Neural progenitor cell (in vitro differentiated cells): Measurements from ENCODE around the gene WIPF2. TPM values are rescaled to one million over a fixed set of nuclear protein-coding genes. Genes with fewer than 3 reads are reported as not detected.
"Not testable (repeated sequence)": the region's sequence is repeated elsewhere in the genome, so short reads cannot be mapped to it uniquely, and the experiment has no call there.

Source experiments
- DNase-seq: peaks from one replicate; pipeline ENCODE4 v3.0.0-alpha.2; 2016; ENCODE audit warnings: low spot score
- H2AFZ ChIP-seq: fragments of 200-600 bp; sonication (generic); replicated peaks from 2 replicates; pipeline ENCODE4 v1.6.1; 2016; ENCODE audit warnings: antibody characterized with exemption
- H3F3A ChIP-seq: fragments of 200-600 bp; sonication (generic); 2 replicates; pipeline ENCODE4 v1.6.1; 2016; ENCODE audit warnings: antibody characterized with exemption, low read depth
- H3K27ac ChIP-seq: fragments of 200-600 bp; sonication (generic); 2 replicates; pipeline ENCODE4 v1.5.1; 2016; ENCODE audit warnings: mild to moderate bottlenecking
- H3K27me3 ChIP-seq: fragments of 200-600 bp; sonication (generic); 2 replicates; pipeline ENCODE4 v1.6.1; 2016; ENCODE audit warnings: mild to moderate bottlenecking, moderate library complexity
- H3K36me3 ChIP-seq: fragments of 200-600 bp; sonication (generic); 2 replicates; pipeline ENCODE4 v1.5.1; 2016
- H3K4me1 ChIP-seq: fragments of 200-600 bp; sonication (generic); 2 replicates; pipeline ENCODE4 v1.6.1; 2016; ENCODE audit warnings: mixed run types
- H3K4me2 ChIP-seq: fragments of 200-600 bp; sonication (generic); 2 replicates; pipeline ENCODE4 v1.6.1; 2016
- H3K4me3 ChIP-seq: fragments of 200-600 bp; sonication (generic); 2 replicates; pipeline ENCODE4 v1.5.1; 2016
- H3K79me2 ChIP-seq: fragments of 200-600 bp; sonication (generic); 2 replicates; pipeline ENCODE4 v1.6.1; 2016; ENCODE audit warnings: low read depth
- H3K9ac ChIP-seq: fragments of 200-600 bp; sonication (generic); 2 replicates; pipeline ENCODE4 v1.6.1; 2016
- H3K9me3 ChIP-seq: fragments of 200-600 bp; sonication (generic); 2 replicates; pipeline ENCODE4 v1.5.1; 2016; ENCODE audit warnings: low read depth
- H4K20me1 ChIP-seq: fragments of 200-600 bp; sonication (generic); 2 replicates; pipeline ENCODE4 v1.6.1; 2016; ENCODE audit warnings: low read depth
- H3K27ac Mint-ChIP-seq: 3 replicates; pipeline ENCODE4 v1.8.0; 2021; ENCODE audit warnings: mixed read lengths
- H3K27me3 Mint-ChIP-seq: 2 replicates; pipeline ENCODE4 v1.8.0; 2022; ENCODE audit warnings: low read depth, mild to moderate bottlenecking, inconsistent platforms, moderate library complexity, mixed read lengths; ENCODE audit not compliant: insufficient read depth
- H3K36me3 Mint-ChIP-seq: 3 replicates; pipeline ENCODE4 v1.8.0; 2021; ENCODE audit warnings: mixed read lengths
- H3K4me1 Mint-ChIP-seq: 3 replicates; pipeline ENCODE4 v1.8.0; 2021; ENCODE audit warnings: mixed read lengths
- H3K4me3 Mint-ChIP-seq: 3 replicates; pipeline ENCODE4 v1.8.0; 2021; ENCODE audit warnings: mild to moderate bottlenecking, moderate library complexity, mixed read lengths
- H3K9me3 Mint-ChIP-seq: 3 replicates; pipeline ENCODE4 v1.8.0; 2020; ENCODE audit warnings: mixed read lengths
- EZH2 ChIP-seq: fragments of 200-600 bp; sonication (generic); IDR thresholded peaks from 2 replicates; pipeline ENCODE4 v1.6.1; 2017; ENCODE audit warnings: antibody characterized with exemption, mild to moderate bottlenecking, moderate library complexity
- EZH2phosphoT487 ChIP-seq: fragments of 200-600 bp; sonication (generic); IDR thresholded peaks from 2 replicates; pipeline ENCODE4 v1.6.1; 2017; ENCODE audit warnings: antibody characterized with exemption
- total RNA-seq: library from RNA; depleted of rRNA; stranded (reverse); fragments of >200 nt; gene quantifications from 2 replicates; pipeline ENCODE4 v1.2.3, GENCODE V29; 2015; ENCODE audit warnings: low replicate concordance
- TF ChIP-seq, protein P1 (sequence below): fragments of 200-600 bp; sonication (generic); IDR thresholded peaks from 2 replicates; pipeline ENCODE4 v1.5.1; 2017; ENCODE audit warnings: antibody characterized with exemption, mild to moderate bottlenecking

Gene WIPF2
- total RNA-seq, 1 donor from 2014 or later = 6.8 TPM

- H3K4me1 ChIP-seq = peaks cover 4% of the 10 kb centered on the region
- H2AFZ ChIP-seq = no peak overlapping the region
Observed at GRCh38 chr17:40197550-40197949, 21.6 kb upstream of the WIPF2 start.

DNA sequence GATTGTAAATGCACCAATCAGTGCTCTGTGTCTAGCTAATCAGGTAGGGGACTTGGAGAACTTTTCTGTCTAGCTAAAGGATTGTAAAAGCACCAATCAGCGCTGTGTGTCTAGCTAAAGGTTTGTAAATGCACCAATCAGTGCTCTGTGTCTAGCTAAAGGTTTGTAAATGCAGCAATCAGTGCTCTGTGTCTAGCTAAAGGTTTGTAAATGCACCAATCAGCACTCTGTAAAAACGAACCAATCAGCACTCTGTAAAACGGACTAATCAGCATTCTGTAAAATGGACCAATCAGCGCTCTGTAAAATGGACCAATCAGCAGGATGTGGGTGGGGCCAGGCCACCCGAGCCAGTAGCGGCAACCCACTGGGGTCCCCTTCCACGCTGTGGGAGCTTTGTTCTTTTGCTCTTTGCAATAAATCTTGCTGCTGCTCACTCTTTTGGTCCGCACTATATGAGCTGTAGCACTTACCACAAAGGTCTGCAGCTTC is 21.1 kb upstream of the WIPF2 start:
- H3F3A ChIP-seq, H3K27me3 ChIP-seq, H3K9ac ChIP-seq, H3K27me3 Mint-ChIP-seq, H3K4me3 ChIP-seq, H2AFZ ChIP-seq, H3K79me2 ChIP-seq, H4K20me1 ChIP-seq, H3K27ac ChIP-seq, H3K9me3 Mint-ChIP-seq, H3K4me2 ChIP-seq, H3K36me3 Mint-ChIP-seq, DNase-seq, H3K27ac Mint-ChIP-seq, H3K9me3 ChIP-seq, H3K36me3 ChIP-seq, H3K4me3 Mint-ChIP-seq, H3K4me1 ChIP-seq, H3K4me1 Mint-ChIP-seq: not testable (repeated sequence)

More at GRCh38 chr17:40197550-40197949, 21.6 kb upstream of the WIPF2 start:
- H3K27me3 Mint-ChIP-seq = peaks cover 7% of the 10 kb centered on the region
- DNase-seq = no peak
- no peak for TF ChIP-seq EZH2phosphoT487
- TF ChIP-seq, protein P1, sequence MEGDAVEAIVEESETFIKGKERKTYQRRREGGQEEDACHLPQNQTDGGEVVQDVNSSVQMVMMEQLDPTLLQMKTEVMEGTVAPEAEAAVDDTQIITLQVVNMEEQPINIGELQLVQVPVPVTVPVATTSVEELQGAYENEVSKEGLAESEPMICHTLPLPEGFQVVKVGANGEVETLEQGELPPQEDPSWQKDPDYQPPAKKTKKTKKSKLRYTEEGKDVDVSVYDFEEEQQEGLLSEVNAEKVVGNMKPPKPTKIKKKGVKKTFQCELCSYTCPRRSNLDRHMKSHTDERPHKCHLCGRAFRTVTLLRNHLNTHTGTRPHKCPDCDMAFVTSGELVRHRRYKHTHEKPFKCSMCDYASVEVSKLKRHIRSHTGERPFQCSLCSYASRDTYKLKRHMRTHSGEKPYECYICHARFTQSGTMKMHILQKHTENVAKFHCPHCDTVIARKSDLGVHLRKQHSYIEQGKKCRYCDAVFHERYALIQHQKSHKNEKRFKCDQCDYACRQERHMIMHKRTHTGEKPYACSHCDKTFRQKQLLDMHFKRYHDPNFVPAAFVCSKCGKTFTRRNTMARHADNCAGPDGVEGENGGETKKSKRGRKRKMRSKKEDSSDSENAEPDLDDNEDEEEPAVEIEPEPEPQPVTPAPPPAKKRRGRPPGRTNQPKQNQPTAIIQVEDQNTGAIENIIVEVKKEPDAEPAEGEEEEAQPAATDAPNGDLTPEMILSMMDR = no peak
- TF ChIP-seq EZH2 = no peak
- H3K36me3 Mint-ChIP-seq = peaks cover 4% of the 10 kb centered on the region
- Histone ChIP-seq H4K20me1 (no peaks in the 10 kb centered on the region), H3K79me2 (no peaks in the 10 kb centered on the region), H3K27me3 (no peaks in the 10 kb centered on the region), H3F3A (no peaks in the 10 kb centered on the region), H3K9me3 (no peaks in the 10 kb centered on the region), H3K4me3 (no peak overlapping the region), H3K27ac (no peak overlapping the region), H3K36me3 (no peaks in the 10 kb centered on the region), H3K4me2 (no peak overlapping the region), H3K9ac (no peak overlapping the region)
- peaks cover 13% of the 10 kb centered on the region for H3K4me1 Mint-ChIP-seq
- H3K27ac Mint-ChIP-seq = no peak overlapping the region
- H3K9me3 Mint-ChIP-seq = no peaks in the 10 kb centered on the region
- H3K4me3 Mint-ChIP-seq = no peak overlapping the region

- TF ChIP-seq EZH2 = no peak
- TF ChIP-seq, protein P1 = no peak
- no peak for TF ChIP-seq EZH2phosphoT487
- H3K36me3 ChIP-seq = no peaks in the 10 kb centered on the region
- H3K4me2 ChIP-seq = no peak overlapping the region
- Mint-ChIP-seq H3K9me3 (no peaks in the 10 kb centered on the region), H3K4me3 (no peak overlapping the region), H3K27ac (no peak overlapping the region), H3K4me1 (peaks cover 8% of the 10 kb centered on the region), H3K27me3 (peaks cover 4% of the 10 kb centered on the region), H3K36me3 (peaks cover 4% of the 10 kb centered on the region)
- no peaks in the 10 kb centered on the region for H3K9me3 ChIP-seq
- no peaks in the 10 kb centered on the region for H3F3A ChIP-seq
- no peaks in the 10 kb centered on the region for H3K27me3 ChIP-seq
- H3K4me3 ChIP-seq = no peak overlapping the region
- no peak for DNase-seq
- peaks cover 4% of the 10 kb centered on the region for H3K4me1 ChIP-seq
- no peak overlapping the region for H3K27ac ChIP-seq
- H4K20me1 ChIP-seq = no peaks in the 10 kb centered on the region
- no peak overlapping the region for H3K9ac ChIP-seq
- no peaks in the 10 kb centered on the region for H3K79me2 ChIP-seq
- no peak overlapping the region for H2AFZ ChIP-seq
Observed at GRCh38 chr17:40198576-40198975, 20.5 kb upstream of the WIPF2 start.

GRCh38 chr17:40203131-40203530 is 16.0 kb upstream of the WIPF2 start:
- no peaks in the 10 kb centered on the region for H3K27me3 ChIP-seq
- no peak for TF ChIP-seq EZH2
- TF ChIP-seq EZH2phosphoT487 = no peak
- TF ChIP-seq, protein P1 = no peak

GRCh38 chr17:40206193-40206592 is 12.9 kb upstream of the WIPF2 start:
- H3K27me3 Mint-ChIP-seq, H3K9me3 ChIP-seq, H3K27ac Mint-ChIP-seq, H3K4me1 Mint-ChIP-seq, H3F3A ChIP-seq, H3K4me1 ChIP-seq, H2AFZ ChIP-seq, H3K36me3 Mint-ChIP-seq, H3K4me3 Mint-ChIP-seq, H3K36me3 ChIP-seq, H3K4me3 ChIP-seq, H3K27me3 ChIP-seq, H3K79me2 ChIP-seq, H3K4me2 ChIP-seq, H3K9me3 Mint-ChIP-seq, H3K27ac ChIP-seq, DNase-seq, H3K9ac ChIP-seq, H4K20me1 ChIP-seq: not testable (repeated sequence)

More at GRCh38 chr17:40203131-40203530, 16.0 kb upstream of the WIPF2 start:
- Histone ChIP-seq H2AFZ (no peak overlapping the region), H3K4me1 (no peaks in the 10 kb centered on the region), H3K79me2 (no peaks in the 10 kb centered on the region), H3K36me3 (no peaks in the 10 kb centered on the region), H4K20me1 (no peaks in the 10 kb centered on the region), H3K27ac (no peak overlapping the region), H3K9me3 (no peaks in the 10 kb centered on the region), H3K4me3 (no peak overlapping the region), H3K9ac (no peak overlapping the region), H3K4me2 (no peak overlapping the region), H3F3A (peaks cover 2% of the 10 kb centered on the region)
- DNase-seq = no peak
- Mint-ChIP-seq H3K27ac (no peak overlapping the region), H3K9me3 (no peaks in the 10 kb centered on the region), H3K36me3 (no peaks in the 10 kb centered on the region), H3K4me3 (no peak overlapping the region), H3K4me1 (peaks cover 5% of the 10 kb centered on the region), H3K27me3 (peaks cover 6% of the 10 kb centered on the region)
